ENCODE data around the gene ZNF660.
"Not testable (repeated sequence)": the region's sequence is repeated elsewhere in the genome, so short reads cannot be mapped to it uniquely, and the experiment has no call there.

DNA sequence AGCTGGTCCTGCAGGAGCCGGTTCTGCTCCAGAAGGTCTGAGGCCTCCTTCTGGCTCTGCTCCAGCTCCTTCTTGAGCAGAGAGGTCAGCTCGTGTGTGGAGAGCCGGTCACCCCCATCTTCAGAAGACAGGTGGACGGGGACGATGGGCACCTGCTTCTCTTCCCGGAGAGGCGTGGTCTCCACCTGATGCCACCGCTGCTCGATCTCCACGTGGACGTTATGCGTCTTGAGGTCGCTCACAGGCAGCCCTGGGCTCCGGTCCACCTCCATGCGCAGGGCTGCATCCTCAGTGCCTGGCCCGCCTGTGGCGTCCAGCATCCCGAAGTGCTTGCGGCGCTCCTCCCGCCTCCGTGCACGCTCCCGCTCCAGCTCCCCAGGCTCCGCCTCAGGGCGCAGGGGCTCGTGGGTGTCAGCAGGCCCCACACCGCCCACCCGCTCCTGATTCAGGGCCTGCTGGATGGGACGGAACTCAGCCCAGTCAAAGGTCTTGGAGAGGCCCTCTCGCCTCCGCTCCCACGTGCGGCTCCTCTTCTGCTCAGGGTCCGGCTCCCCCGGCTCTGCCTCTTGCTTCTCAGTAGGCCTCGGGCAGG, 5.7 kb upstream of the ZNF660 start:
- TF ChIP-seq, protein P1, sequence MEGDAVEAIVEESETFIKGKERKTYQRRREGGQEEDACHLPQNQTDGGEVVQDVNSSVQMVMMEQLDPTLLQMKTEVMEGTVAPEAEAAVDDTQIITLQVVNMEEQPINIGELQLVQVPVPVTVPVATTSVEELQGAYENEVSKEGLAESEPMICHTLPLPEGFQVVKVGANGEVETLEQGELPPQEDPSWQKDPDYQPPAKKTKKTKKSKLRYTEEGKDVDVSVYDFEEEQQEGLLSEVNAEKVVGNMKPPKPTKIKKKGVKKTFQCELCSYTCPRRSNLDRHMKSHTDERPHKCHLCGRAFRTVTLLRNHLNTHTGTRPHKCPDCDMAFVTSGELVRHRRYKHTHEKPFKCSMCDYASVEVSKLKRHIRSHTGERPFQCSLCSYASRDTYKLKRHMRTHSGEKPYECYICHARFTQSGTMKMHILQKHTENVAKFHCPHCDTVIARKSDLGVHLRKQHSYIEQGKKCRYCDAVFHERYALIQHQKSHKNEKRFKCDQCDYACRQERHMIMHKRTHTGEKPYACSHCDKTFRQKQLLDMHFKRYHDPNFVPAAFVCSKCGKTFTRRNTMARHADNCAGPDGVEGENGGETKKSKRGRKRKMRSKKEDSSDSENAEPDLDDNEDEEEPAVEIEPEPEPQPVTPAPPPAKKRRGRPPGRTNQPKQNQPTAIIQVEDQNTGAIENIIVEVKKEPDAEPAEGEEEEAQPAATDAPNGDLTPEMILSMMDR (IDR thresholded peaks at IDR 0.05): not testable (repeated sequence)
- TF ChIP-seq POLR2AphosphoS5 (IDR thresholded peaks at IDR 0.05): not testable (repeated sequence)

Measured in gastroesophageal sphincter (tissue), 3 donors.